Effector CD4-positive, alpha-beta T cell (primary cell): Measurements from ENCODE around the gene BLID.

Source experiments
- DNase-seq: peaks from one replicate; pipeline ENCODE4 v3.0.0-alpha.2; 2020

The BLID gene

DNA sequence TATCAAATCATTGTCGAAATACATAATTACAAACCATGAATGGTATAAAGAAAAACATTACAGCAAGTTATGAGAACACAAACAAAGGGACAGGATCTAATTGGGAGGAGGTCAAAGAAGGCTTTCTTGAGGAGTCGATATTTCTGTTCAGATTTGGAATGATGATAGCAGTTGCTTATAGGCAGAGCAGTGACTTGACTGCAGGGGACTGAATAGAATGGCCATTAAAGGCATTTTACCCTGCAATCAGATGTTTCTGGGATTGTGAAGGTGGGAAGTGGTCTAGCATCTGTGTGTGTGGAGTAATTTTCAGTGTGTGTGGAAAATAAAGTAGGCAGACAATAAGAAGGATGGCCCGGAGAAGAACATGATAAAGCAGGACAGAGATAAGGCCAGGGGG is 41.0 kb downstream of the BLID start:
- no peak for DNase-seq

- no peak for DNase-seq
Measured at GRCh38 chr11:122074022-122074421, 42.0 kb downstream of the BLID start.

- DNase-seq = no peak
Measured at GRCh38 chr11:122071709-122072202, 44.3 kb downstream of the BLID start.

DNA sequence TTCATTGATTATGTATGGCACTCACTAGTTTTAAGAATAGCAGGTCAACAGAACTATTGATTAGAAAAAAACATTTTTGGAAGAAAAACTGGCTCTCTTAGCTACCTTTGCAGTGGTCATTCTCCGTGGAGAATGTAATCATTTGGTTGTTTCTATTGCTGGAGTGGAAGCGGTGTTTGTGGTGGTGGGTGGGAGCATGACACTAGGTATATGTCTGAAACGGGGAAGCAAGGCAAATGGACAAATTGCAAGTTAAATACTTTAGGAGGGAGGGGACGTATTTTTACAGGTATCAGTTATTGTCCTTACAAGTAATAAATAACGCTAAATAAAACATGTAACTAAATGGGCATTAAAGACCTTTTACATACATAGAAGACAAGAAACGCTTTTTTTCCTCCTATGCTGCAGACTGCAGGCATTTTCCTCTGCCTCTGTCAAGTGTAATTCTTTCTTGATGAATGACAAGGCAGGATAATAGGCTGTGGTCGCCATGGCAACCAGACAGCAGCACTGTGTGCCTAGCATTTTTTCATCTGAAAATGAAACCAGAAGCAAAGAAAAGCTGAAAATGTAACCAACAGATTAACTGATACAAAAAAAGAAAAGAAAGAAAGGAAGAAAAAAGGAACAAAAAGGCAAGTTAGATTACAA is 46.2 kb downstream of the BLID start:
- no peak for DNase-seq

GRCh38 chr11:122068837-122069236 is 47.2 kb downstream of the BLID start:
- no peak for DNase-seq

DNA sequence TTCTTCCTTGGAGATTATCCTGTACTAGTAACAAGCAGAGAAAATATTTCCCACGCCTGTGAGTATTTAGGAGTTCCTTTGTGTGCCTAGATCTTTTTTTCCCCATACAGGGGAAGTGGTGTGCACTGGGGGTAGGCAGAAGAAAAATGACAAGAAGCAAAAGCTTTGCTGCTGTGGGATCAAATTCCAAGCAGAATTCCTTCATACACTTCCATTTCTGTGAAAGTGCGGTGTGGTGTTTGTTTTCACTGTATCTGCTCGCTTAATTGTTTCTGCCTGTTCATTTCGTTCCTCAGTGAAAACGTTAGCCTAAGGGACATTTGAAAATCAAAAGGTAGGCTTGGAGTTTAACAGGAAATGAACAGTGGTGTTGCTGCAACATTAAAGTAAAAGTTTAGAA is 47.9 kb downstream of the BLID start:
- no peak for DNase-seq
